OCI-LY7 (cell line): ENCODE measurements around the gene RPL35. TPM values are rescaled to one million over a fixed set of nuclear protein-coding genes. Genes with fewer than 3 reads are reported as not detected.

Experiments
- BruUV-seq: library from RNA; stranded (reverse); fragments of 400-500 nt; replicated peaks from 2 replicates; lab custom pipeline; 2021; lab: Mats Ljungman, UMichigan
- CTCF ChIA-PET: fragments of 300-600 bp; sonication (Branson Sonifier 250); formaldehyde crosslinking; loops from one replicate; lab custom pipeline; 2022; ENCODE audit warnings: antibody characterized with exemption; ENCODE audit not compliant: unreplicated experiment; lab: Charles Lee
- POLR2A ChIA-PET: fragments of 300-600 bp; sonication (Branson Sonifier 250); formaldehyde crosslinking; loops from one replicate; lab custom pipeline; 2022; ENCODE audit warnings: antibody characterized with exemption; lab: Charles Lee
- DNase-seq: peaks from one replicate; pipeline ENCODE4 v3.0.0-alpha.2; 2015; ENCODE audit warnings: low spot score
- H2AFZ ChIP-seq: fragments of 200-600 bp; sonication (generic), shearing (Covaris generic); 2 replicates; pipeline ENCODE4 v1.6.1; 2014; ENCODE audit warnings: mild to moderate bottlenecking, antibody characterized with exemption, low read length, moderate library complexity
- H3K27ac ChIP-seq: fragments of 200-600 bp; sonication (generic); 2 replicates; pipeline ENCODE4 v1.5.1; 2014; ENCODE audit warnings: mixed run types, low read depth, mild to moderate bottlenecking, moderate library complexity, low read length, inconsistent platforms; ENCODE audit not compliant: poor library complexity, severe bottlenecking
- H3K36me3 ChIP-seq: fragments of 200-600 bp; sonication (generic); 2 replicates; pipeline ENCODE4 v1.6.1; 2014; ENCODE audit warnings: mild to moderate bottlenecking, antibody characterized with exemption, low read length, moderate library complexity, mixed read lengths; ENCODE audit not compliant: insufficient read depth
- H3K4me1 ChIP-seq: fragments of 200-600 bp; sonication (generic); 2 replicates; pipeline ENCODE4 v1.5.1; 2014; ENCODE audit warnings: mild to moderate bottlenecking, low read length; ENCODE audit not compliant: insufficient read depth, poor library complexity, severe bottlenecking
- H3K4me2 ChIP-seq: fragments of 200-600 bp; sonication (generic); 2 replicates; pipeline ENCODE4 v1.6.1; 2014; ENCODE audit warnings: mild to moderate bottlenecking, low read length
- H3K4me3 ChIP-seq: fragments of 200-600 bp; sonication (generic); 2 replicates; pipeline ENCODE4 v1.5.1; 2014; ENCODE audit warnings: mild to moderate bottlenecking, low read depth, low read length; ENCODE audit not compliant: poor library complexity, severe bottlenecking
- H3K79me2 ChIP-seq: fragments of 200-600 bp; sonication (generic); 2 replicates; pipeline ENCODE4 v1.6.1; 2016; ENCODE audit warnings: low read depth, mild to moderate bottlenecking, low read length, moderate library complexity, mixed read lengths; ENCODE audit not compliant: insufficient read depth
- H3K9me2 ChIP-seq: fragments of 200-600 bp; sonication (generic); 2 replicates; pipeline ENCODE4 v1.6.1; 2016; ENCODE audit warnings: mild to moderate bottlenecking, low read length, mixed read lengths; ENCODE audit not compliant: insufficient read depth
- H3K9me3 ChIP-seq: fragments of 200-600 bp; sonication (generic); 2 replicates; pipeline ENCODE4 v1.6.1; 2014; ENCODE audit warnings: mild to moderate bottlenecking, mixed run types, low read length, mixed read lengths
- H4K20me1 ChIP-seq: fragments of 200-600 bp; sonication (generic); 2 replicates; pipeline ENCODE4 v1.6.1; 2014; ENCODE audit warnings: mild to moderate bottlenecking, antibody characterized with exemption, low read length, moderate library complexity, mixed read lengths; ENCODE audit not compliant: insufficient read depth
- EZH2phosphoT487 ChIP-seq: fragments of 200-600 bp; sonication (generic); IDR thresholded peaks from 2 replicates; pipeline ENCODE4 v1.6.1; 2018; ENCODE audit warnings: low read depth, borderline replicate concordance, mild to moderate bottlenecking, mixed run types, antibody characterized with exemption, low read length, moderate library complexity, mixed read lengths
- intact Hi-C: fragments of 100-400 bp; cut with micrococcal nuclease; formaldehyde crosslinking; loops from one replicate; pipeline ENCODE4 v1.10.0; 2022; ENCODE audit not compliant: unreplicated experiment
- total RNA-seq, 2 experiments: library from RNA; depleted of rRNA in 1 of 2; stranded (reverse); fragments of >200 nt in 1 of 2; shearing (Covaris generic) in 1 of 2; gene quantifications; 2 replicates each; pipeline ENCODE4 v1.2.3, GENCODE V29; 2014 to 2022
- TF ChIP-seq, protein P1 (sequence below): fragments of 200-600 bp; sonication (generic); conservative IDR thresholded peaks from 2 replicates; pipeline ENCODE4 v1.5.1; 2014; ENCODE audit warnings: mild to moderate bottlenecking, antibody characterized with exemption, low read length, moderate library complexity, mixed read lengths

Gene RPL35
- total RNA-seq, 2 experiments from 2014 or later, result 1,713 to 6,190 TPM

DNA sequence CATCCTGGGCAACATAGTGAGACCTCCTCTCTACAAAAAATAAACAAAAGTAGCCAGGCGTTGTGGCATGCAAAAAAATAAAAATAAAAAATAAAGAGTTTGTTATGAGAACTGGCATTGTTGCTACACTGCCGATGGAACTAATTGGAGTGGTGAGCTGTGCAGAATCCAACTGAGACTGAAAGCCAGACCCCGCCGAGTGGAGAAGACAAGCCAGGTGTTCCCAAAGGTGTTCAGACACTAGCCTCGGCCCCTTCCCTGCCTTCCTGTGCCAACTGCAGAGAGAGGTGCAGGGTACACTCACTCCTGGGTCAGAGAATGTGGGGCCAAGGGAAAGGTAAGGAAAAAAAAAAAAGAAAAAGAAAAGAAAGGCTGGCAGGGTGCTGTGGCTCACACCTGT, 46.2 kb downstream of the RPL35 start:
- Histone ChIP-seq H3K4me2 (no peak overlapping the region), H3K36me3 (no peaks in the 10 kb centered on the region), H2AFZ (no peak overlapping the region), H3K27ac (no peak overlapping the region), H3K4me3 (no peak overlapping the region), H3K9me3 (no peaks in the 10 kb centered on the region), H3K79me2 (no peaks in the 10 kb centered on the region), H3K9me2 (no peaks in the 10 kb centered on the region), H3K4me1 (peaks cover 16% of the 10 kb centered on the region), H4K20me1 (no peaks in the 10 kb centered on the region)
- ChIA-PET POLR2A (no interaction called here), CTCF (no interaction called here)
- no peak for TF ChIP-seq EZH2phosphoT487
- TF ChIP-seq, protein P1, sequence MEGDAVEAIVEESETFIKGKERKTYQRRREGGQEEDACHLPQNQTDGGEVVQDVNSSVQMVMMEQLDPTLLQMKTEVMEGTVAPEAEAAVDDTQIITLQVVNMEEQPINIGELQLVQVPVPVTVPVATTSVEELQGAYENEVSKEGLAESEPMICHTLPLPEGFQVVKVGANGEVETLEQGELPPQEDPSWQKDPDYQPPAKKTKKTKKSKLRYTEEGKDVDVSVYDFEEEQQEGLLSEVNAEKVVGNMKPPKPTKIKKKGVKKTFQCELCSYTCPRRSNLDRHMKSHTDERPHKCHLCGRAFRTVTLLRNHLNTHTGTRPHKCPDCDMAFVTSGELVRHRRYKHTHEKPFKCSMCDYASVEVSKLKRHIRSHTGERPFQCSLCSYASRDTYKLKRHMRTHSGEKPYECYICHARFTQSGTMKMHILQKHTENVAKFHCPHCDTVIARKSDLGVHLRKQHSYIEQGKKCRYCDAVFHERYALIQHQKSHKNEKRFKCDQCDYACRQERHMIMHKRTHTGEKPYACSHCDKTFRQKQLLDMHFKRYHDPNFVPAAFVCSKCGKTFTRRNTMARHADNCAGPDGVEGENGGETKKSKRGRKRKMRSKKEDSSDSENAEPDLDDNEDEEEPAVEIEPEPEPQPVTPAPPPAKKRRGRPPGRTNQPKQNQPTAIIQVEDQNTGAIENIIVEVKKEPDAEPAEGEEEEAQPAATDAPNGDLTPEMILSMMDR, result no peak
- no peak for DNase-seq
- BruUV-seq, result no TSS peak
- intact Hi-C loops, result no loop called here

DNA sequence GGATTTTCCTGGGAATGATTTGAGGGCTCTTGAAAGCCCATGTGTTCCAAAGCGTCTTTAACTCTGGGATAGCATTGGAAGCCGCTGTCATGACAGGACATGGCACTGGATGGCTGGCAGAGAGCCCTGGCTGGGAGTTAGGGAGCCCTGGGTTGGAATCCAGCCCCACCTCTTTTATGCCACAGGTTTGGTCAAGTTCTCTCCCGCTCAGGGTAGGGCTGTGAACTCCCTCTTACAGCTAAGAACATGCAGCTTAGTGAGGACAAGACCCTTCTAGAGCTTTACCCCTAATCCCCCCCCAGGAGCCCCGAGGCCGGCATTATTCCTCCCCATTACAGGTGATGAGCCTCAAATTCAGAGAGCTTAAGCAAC, 47.6 kb downstream of the RPL35 start:
- no peak overlapping the region for H2AFZ ChIP-seq

DNA sequence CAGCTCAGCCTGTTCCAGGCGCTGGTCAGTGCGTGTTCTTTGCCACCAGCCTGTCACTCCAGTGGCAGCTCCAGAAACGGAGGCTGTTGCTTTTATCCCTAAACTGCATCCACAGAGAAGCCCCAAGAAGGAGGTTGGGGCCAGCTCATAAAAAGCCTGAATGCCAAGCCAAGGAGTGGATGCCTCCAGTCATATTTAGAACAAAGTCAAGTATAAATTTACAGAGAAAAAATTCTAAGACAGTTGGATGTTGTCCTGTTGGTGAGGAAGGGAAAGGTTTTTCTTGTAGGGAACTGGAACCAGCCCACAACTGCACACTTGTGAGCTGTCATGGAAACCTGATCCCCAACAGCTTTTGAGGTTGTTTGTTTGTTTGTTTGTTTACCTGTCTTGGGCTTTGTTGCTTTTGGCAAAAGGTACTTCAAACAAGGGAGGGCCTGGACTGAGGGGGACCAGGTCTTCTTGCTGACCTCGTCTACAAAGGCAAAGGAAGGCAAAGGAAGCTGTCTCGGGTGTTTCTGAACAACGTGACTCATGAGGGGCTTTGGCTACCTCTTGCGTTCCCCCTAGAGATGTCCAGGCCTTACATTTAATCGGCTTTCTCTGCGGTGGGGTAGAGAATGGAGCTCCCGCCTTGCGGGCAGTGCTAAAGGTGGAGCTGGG, 48.1 kb downstream of the RPL35 start:
- Histone ChIP-seq H3K9me3 (no peaks in the 10 kb centered on the region), H3K4me1 (peaks cover 8% of the 10 kb centered on the region), H3K4me2 (no peak overlapping the region), H3K36me3 (no peaks in the 10 kb centered on the region), H3K79me2 (no peaks in the 10 kb centered on the region), H2AFZ (no peak overlapping the region), H3K27ac (no peak overlapping the region), H4K20me1 (no peaks in the 10 kb centered on the region), H3K9me2 (no peaks in the 10 kb centered on the region), H3K4me3 (no peak overlapping the region)
- intact Hi-C loops, result no loop called here
- DNase-seq, result no peak
- TF ChIP-seq, protein P1, result no peak
- no peak for TF ChIP-seq EZH2phosphoT487
- POLR2A ChIA-PET, result no interaction called here
- no TSS peak for BruUV-seq
- CTCF ChIA-PET, result no interaction called here

More for the DNA sequence above, 47.6 kb downstream of the RPL35 start:
- Histone ChIP-seq H3K9me3 (no peaks in the 10 kb centered on the region), H3K36me3 (no peaks in the 10 kb centered on the region), H3K4me3 (no peak overlapping the region), H3K79me2 (no peaks in the 10 kb centered on the region), H3K4me2 (no peak overlapping the region), H3K27ac (no peak overlapping the region), H3K4me1 (peaks cover 13% of the 10 kb centered on the region), H4K20me1 (no peaks in the 10 kb centered on the region), H3K9me2 (no peaks in the 10 kb centered on the region)
- intact Hi-C loops, result no loop called here
- no peak for DNase-seq
- no TSS peak for BruUV-seq
- POLR2A ChIA-PET, result no interaction called here
- CTCF ChIA-PET, result no interaction called here
- TF ChIP-seq EZH2phosphoT487, result no peak
- TF ChIP-seq, protein P1, result no peak
